Urinary bladder (tissue), 4 donors: ENCODE results near the gene GNB5. TPM values are rescaled to one million over a fixed set of nuclear protein-coding genes. Genes with fewer than 3 reads are reported as not detected.
"Not testable (repeated sequence)": the region's sequence is repeated elsewhere in the genome, so short reads cannot be mapped to it uniquely, and the experiment has no call there.

Experiments used
- DNase-seq: peaks from one replicate; pipeline ENCODE4 v3.0.0-alpha.2; 2015; ENCODE audit errors: extremely low spot score
- H3K27ac ChIP-seq: one replicate; pipeline ENCODE4 v1.5.1; 2013; ENCODE audit warnings: low read depth, mild to moderate bottlenecking, moderate library complexity
- H3K36me3 ChIP-seq: one replicate; pipeline ENCODE4 v1.6.1; 2013; ENCODE audit warnings: mild to moderate bottlenecking, moderate library complexity; ENCODE audit not compliant: insufficient read depth
- H3K4me1 ChIP-seq: one replicate; pipeline ENCODE4 v1.6.1; 2013; ENCODE audit warnings: mild to moderate bottlenecking, moderate library complexity; ENCODE audit not compliant: insufficient read depth
- H3K4me3 ChIP-seq: one replicate; pipeline ENCODE4 v1.5.1; 2013; ENCODE audit warnings: low read depth, low read length
- WGBS: extraction: QIAGEN DNeasy Blood & Tissue Kit; methylation state at CpG from one replicate; pipeline ENCODE4 v1.1.7; 2013; 5-methylcytosine and 5-hydroxymethylcytosine counted together
- polyA plus RNA-seq: library from polyadenylated mRNA; stranded (reverse); fragments of 200-250 nt; gene quantifications from one replicate; pipeline ENCODE4 v1.2.3, GENCODE V29; 2013
- total RNA-seq: library from RNA; depleted of rRNA; stranded (reverse); fragments of >200 nt; gene quantifications from one replicate; pipeline ENCODE4 v1.2.3, GENCODE V29; 2014
- donor health status: healthy with polysubstance abuse.
- donor health status: healthy.

GNB5 gene
- total and polyA plus RNA-seq, 2 donors, result 25.5 to 38.8 TPM

- no peak for DNase-seq
- H3K36me3 ChIP-seq, result no peaks in the 10 kb centered on the region
- WGBS, result 90% methylated on average over 5 of the region's 5 CpGs
- no peak overlapping the region for H3K4me3 ChIP-seq
- no peaks in the 10 kb centered on the region for H3K4me1 ChIP-seq
- H3K27ac ChIP-seq, result no peak overlapping the region
Observed at GRCh38 chr15:52086011-52086786, 105.0 kb downstream of the GNB5 start.

- Histone ChIP-seq H3K4me1 (no peaks in the 10 kb centered on the region), H3K36me3 (no peaks in the 10 kb centered on the region), H3K27ac (no peak overlapping the region), H3K4me3 (no peak overlapping the region)
- DNase-seq, result no peak
Observed at GRCh38 chr15:52085299-52085698, 105.9 kb downstream of the GNB5 start.

- Histone ChIP-seq H3K36me3 (no peaks in the 10 kb centered on the region), H3K27ac (no peak overlapping the region), H3K4me1 (no peaks in the 10 kb centered on the region), H3K4me3 (no peak overlapping the region)
- 59% methylated on average over 4 of the region's 4 CpGs for WGBS
- DNase-seq, result no peak
Observed at GRCh38 chr15:52083603-52084002, 107.6 kb downstream of the GNB5 start.

- H3K4me1 ChIP-seq, H3K36me3 ChIP-seq, DNase-seq, H3K27ac ChIP-seq, H3K4me3 ChIP-seq: not testable (repeated sequence)
- WGBS, result 91% methylated on average over 1 of the region's 1 CpG
Observed at GRCh38 chr15:52083037-52083359, 108.2 kb downstream of the GNB5 start.

GRCh38 chr15:52082197-52083036 is 108.8 kb downstream of the GNB5 start:
- H3K27ac ChIP-seq, result no peak overlapping the region
- H3K36me3 ChIP-seq, result no peaks in the 10 kb centered on the region
- no peaks in the 10 kb centered on the region for H3K4me1 ChIP-seq
- DNase-seq, result no peak
- WGBS, result 70% methylated on average over 5 of the region's 5 CpGs
- no peak overlapping the region for H3K4me3 ChIP-seq

GRCh38 chr15:52080706-52081392 is 110.3 kb downstream of the GNB5 start:
- H3K4me3 ChIP-seq, result no peak overlapping the region
- DNase-seq, result no peak
- 90% methylated on average over 9 of the region's 9 CpGs for WGBS
- no peak overlapping the region for H3K27ac ChIP-seq
- no peaks in the 10 kb centered on the region for H3K36me3 ChIP-seq
- no peaks in the 10 kb centered on the region for H3K4me1 ChIP-seq

- DNase-seq, result no peak
- no peak overlapping the region for H3K4me3 ChIP-seq
- no peaks in the 10 kb centered on the region for H3K36me3 ChIP-seq
- H3K27ac ChIP-seq, result no peak overlapping the region
- H3K4me1 ChIP-seq, result no peaks in the 10 kb centered on the region
- 83% methylated on average over 5 of the region's 5 CpGs for WGBS
Observed at GRCh38 chr15:52080031-52080430, 111.2 kb downstream of the GNB5 start.

GRCh38 chr15:52078876-52079700 is 112.1 kb downstream of the GNB5 start:
- no peak for DNase-seq
- H3K4me3 ChIP-seq, result no peak overlapping the region
- no peak overlapping the region for H3K27ac ChIP-seq
- H3K36me3 ChIP-seq, result no peaks in the 10 kb centered on the region
- 52% methylated on average over 13 of the region's 13 CpGs for WGBS
- no peaks in the 10 kb centered on the region for H3K4me1 ChIP-seq

- H3K4me1 ChIP-seq, result no peaks in the 10 kb centered on the region
- no peak overlapping the region for H3K27ac ChIP-seq
- H3K36me3 ChIP-seq, result no peaks in the 10 kb centered on the region
- 78% methylated on average over 10 of the region's 10 CpGs for WGBS
- no peak overlapping the region for H3K4me3 ChIP-seq
- DNase-seq, result no peak
Observed at GRCh38 chr15:52078197-52078875, 112.9 kb downstream of the GNB5 start.

- peak overlapping the region; percentile 28 for H3K27ac ChIP-seq
- no peak overlapping the region for H3K4me3 ChIP-seq
- no peaks in the 10 kb centered on the region for H3K4me1 ChIP-seq
- no peaks in the 10 kb centered on the region for H3K36me3 ChIP-seq
- DNase-seq, result no peak
- 87% methylated on average over 11 of the region's 11 CpGs for WGBS
Observed at GRCh38 chr15:52076889-52077781, 114.1 kb downstream of the GNB5 start.

GRCh38 chr15:52071570-52071969 is 119.6 kb downstream of the GNB5 start:
- H3K4me1 ChIP-seq, result peaks cover 2% of the 10 kb centered on the region
- 80% methylated on average over 10 of the region's 10 CpGs for WGBS
- no peak overlapping the region for H3K27ac ChIP-seq
- no peak overlapping the region for H3K4me3 ChIP-seq
- DNase-seq, result no peak
- peaks cover 2% of the 10 kb centered on the region for H3K36me3 ChIP-seq

GRCh38 chr15:52069559-52069958 is 121.6 kb downstream of the GNB5 start:
- no peak for DNase-seq
- H3K27ac ChIP-seq, result no peak overlapping the region
- 74% methylated on average over 5 of the region's 5 CpGs for WGBS
- peaks cover 2% of the 10 kb centered on the region for H3K4me1 ChIP-seq
- H3K4me3 ChIP-seq, result no peak overlapping the region
- H3K36me3 ChIP-seq, result peaks cover 2% of the 10 kb centered on the region
